Stomach smooth muscle (tissue), 2 donors: ENCODE results near the gene RP9.

ENCODE experiments used
- H3K27ac ChIP-seq: one replicate; pipeline ENCODE4 v1.7.0; 2013; ENCODE audit warnings: mild to moderate bottlenecking, low read length, inconsistent platforms
- H3K27me3 ChIP-seq, 2 donors: one replicate each; pipeline ENCODE4 v1.7.0; 2013; ENCODE audit warnings: low read length in 2 of 2; ENCODE audit not compliant: insufficient read depth in 2 of 2, control insufficient read depth in 1 of 2
- H3K36me3 ChIP-seq, 2 donors: one replicate each; pipeline ENCODE4 v1.7.0; 2013; ENCODE audit warnings: low read length in 2 of 2; ENCODE audit not compliant: control insufficient read depth in 2 of 2, insufficient read depth in 2 of 2
- H3K4me1 ChIP-seq: one replicate; pipeline ENCODE4 v1.7.0; 2013; ENCODE audit warnings: low read length; ENCODE audit not compliant: control insufficient read depth, insufficient read depth
- H3K4me3 ChIP-seq, 2 donors: one replicate each; pipeline ENCODE4 v1.7.0; 2013; ENCODE audit warnings: low read length in 2 of 2
- H3K9ac ChIP-seq, 2 donors: one replicate each; pipeline ENCODE4 v1.7.0; 2013; ENCODE audit warnings: low read length in 2 of 2, mild to moderate bottlenecking in 1 of 2
- H3K9me3 ChIP-seq, 2 donors: one replicate each; pipeline ENCODE4 v1.7.0; 2013; ENCODE audit warnings: low read length in 2 of 2; ENCODE audit not compliant: control insufficient read depth in 2 of 2
- donor health status: healthy.
- donor health status: Pancreatic carcinoma.

The RP9 gene

GRCh38 chr7:33062782-33063443, 46.3 kb downstream of the RP9 start:
- peak overlapping the region; percentile 83 for H3K27ac ChIP-seq
- no peaks in the 10 kb centered on the region for H3K27me3 ChIP-seq
- H3K9ac ChIP-seq, result peak overlapping the region; percentile 85 to 87
- H3K36me3 ChIP-seq, result no peaks in the 10 kb centered on the region
- peaks cover 3% of the 10 kb centered on the region for H3K4me1 ChIP-seq
- peak overlapping the region; percentile 85 to 93 for H3K4me3 ChIP-seq
- no peaks in the 10 kb centered on the region for H3K9me3 ChIP-seq

- Histone ChIP-seq H3K27me3 (no peaks in the 10 kb centered on the region), H3K4me3 (peak within 1 kb of the TSS; percentile 85 to 93), H3K4me1 (peaks cover 3% of the 10 kb centered on the region), H3K9me3 (no peaks in the 10 kb centered on the region), H3K27ac (peak within 1 kb of the TSS; percentile 83), H3K36me3 (no peaks in the 10 kb centered on the region), H3K9ac (peak within 1 kb of the TSS; percentile 85 to 88)
Measured at GRCh38 chr7:33062023-33062781, 47.0 kb downstream of the RP9 start, which contains the start of gene NT5C3A. Gene NT5C3A, minus strand, starts transcription at chr7:33062776. Its CDS starts 71 bp downstream, at chr7:33062705.

GRCh38 chr7:33061282-33061937, 47.8 kb downstream of the RP9 start:
- Histone ChIP-seq H3K9me3 (no peaks in the 10 kb centered on the region), H3K4me1 (peaks cover 3% of the 10 kb centered on the region), H3K27ac (no peak overlapping the region), H3K9ac (peak overlapping the region; percentile 85 to 88), H3K27me3 (no peaks in the 10 kb centered on the region), H3K36me3 (no peaks in the 10 kb centered on the region), H3K4me3 (peak overlapping the region; percentile 85 to 93)

GRCh38 chr7:33059635-33060034, 49.6 kb downstream of the RP9 start:
- Histone ChIP-seq H3K9me3 (no peaks in the 10 kb centered on the region), H3K27me3 (no peaks in the 10 kb centered on the region), H3K36me3 (no peaks in the 10 kb centered on the region), H3K4me1 (peaks cover 3% of the 10 kb centered on the region), H3K27ac (no peak overlapping the region), H3K4me3 (no peak overlapping the region), H3K9ac (no peak overlapping the region)

- H3K4me1 ChIP-seq, result no peaks in the 10 kb centered on the region
- H3K27ac ChIP-seq, result no peak overlapping the region
- H3K9ac ChIP-seq, result no peak overlapping the region
- H3K27me3 ChIP-seq, result no peaks in the 10 kb centered on the region
- no peaks in the 10 kb centered on the region for H3K9me3 ChIP-seq
- no peak overlapping the region for H3K4me3 ChIP-seq
- no peaks in the 10 kb centered on the region for H3K36me3 ChIP-seq
Measured at GRCh38 chr7:33055158-33055557, 54.0 kb downstream of the RP9 start.

- H3K4me3 ChIP-seq, result no peak overlapping the region
- no peaks in the 10 kb centered on the region for H3K9me3 ChIP-seq
- H3K36me3 ChIP-seq, result no peaks in the 10 kb centered on the region
- no peak overlapping the region for H3K9ac ChIP-seq
- no peaks in the 10 kb centered on the region for H3K27me3 ChIP-seq
- no peaks in the 10 kb centered on the region for H3K4me1 ChIP-seq
- H3K27ac ChIP-seq, result no peak overlapping the region
Measured at GRCh38 chr7:33054261-33054964, 54.8 kb downstream of the RP9 start.

GRCh38 chr7:33053721-33054120, 55.5 kb downstream of the RP9 start:
- Histone ChIP-seq H3K4me1 (no peaks in the 10 kb centered on the region), H3K27ac (no peak overlapping the region), H3K9me3 (no peaks in the 10 kb centered on the region), H3K36me3 (no peaks in the 10 kb centered on the region), H3K9ac (no peak overlapping the region), H3K27me3 (no peaks in the 10 kb centered on the region), H3K4me3 (no peak overlapping the region)

GRCh38 chr7:33050535-33051318, 58.5 kb downstream of the RP9 start:
- Histone ChIP-seq H3K27ac (no peak overlapping the region), H3K27me3 (no peaks in the 10 kb centered on the region), H3K4me3 (no peak overlapping the region), H3K4me1 (no peaks in the 10 kb centered on the region), H3K9ac (peak overlapping the region in 1 of 2 donors; percentile 40), H3K36me3 (no peaks in the 10 kb centered on the region), H3K9me3 (no peaks in the 10 kb centered on the region)

- H3K27ac ChIP-seq, result no peak overlapping the region
- no peak overlapping the region for H3K9ac ChIP-seq
- H3K4me1 ChIP-seq, result no peaks in the 10 kb centered on the region
- H3K9me3 ChIP-seq, result no peaks in the 10 kb centered on the region
- H3K4me3 ChIP-seq, result no peak overlapping the region
- no peaks in the 10 kb centered on the region for H3K36me3 ChIP-seq
- H3K27me3 ChIP-seq, result no peaks in the 10 kb centered on the region
Measured at GRCh38 chr7:33048704-33049103, 60.5 kb downstream of the RP9 start.

GRCh38 chr7:33048257-33048656, 60.9 kb downstream of the RP9 start:
- Histone ChIP-seq H3K4me3 (no peak overlapping the region), H3K27ac (no peak overlapping the region), H3K4me1 (no peaks in the 10 kb centered on the region), H3K9me3 (no peaks in the 10 kb centered on the region), H3K9ac (no peak overlapping the region), H3K27me3 (no peaks in the 10 kb centered on the region), H3K36me3 (no peaks in the 10 kb centered on the region)
